CD4-positive, alpha-beta T cell (primary cell): ENCODE results near the gene CABYR. TPM values are rescaled to one million over a fixed set of nuclear protein-coding genes. Genes with fewer than 3 reads are reported as not detected.

Source experiments
- ATAC-seq: fragments of 200-7000 bp; cut with Tn5 transposase; one replicate; pipeline ENCODE4 v1.10.0; 2022; ENCODE audit warnings: mild to moderate bottlenecking; ENCODE audit not compliant: poor library complexity
- CTCF ChIA-PET: fragments of 350-600 bp; sonication (Branson Sonifier 250); formaldehyde crosslinking; loops from one replicate; lab custom pipeline; 2021; ENCODE audit warnings: antibody characterized with exemption, inconsistent platforms; lab: Charles Lee
- POLR2A ChIA-PET: fragments of 350-600 bp; sonication (Branson Sonifier 250); formaldehyde crosslinking; loops from one replicate; lab custom pipeline; 2021; ENCODE audit warnings: antibody characterized with exemption, inconsistent platforms; lab: Charles Lee
- DNase-seq, 14 experiments: peaks; one replicate each; pipeline ENCODE4 v3.0.0-alpha.2; 2013 to 2020; ENCODE audit warnings: mixed read lengths in 2 of 14
- H3K27ac ChIP-seq, 2 donors: one replicate each; pipeline versions ENCODE4 v1.5.1 to v1.7.0; 2013; ENCODE audit warnings: low read length in 2 of 2, low read depth in 1 of 2, mild to moderate bottlenecking in 1 of 2
- H3K27me3 ChIP-seq, 2 experiments: 1 replicate in 1 of 2; 2 replicates in 1 of 2; pipeline versions ENCODE4 v1.6.1 to v1.7.0; 2013; ENCODE audit warnings: low read length in 2 of 2, control low read depth in 1 of 2, mild to moderate bottlenecking in 1 of 2, moderate library complexity in 1 of 2; ENCODE audit not compliant: insufficient read depth in 2 of 2, control insufficient read depth in 1 of 2
- H3K36me3 ChIP-seq: one replicate; pipeline ENCODE4 v1.6.1; 2013; ENCODE audit warnings: low read length, control low read depth; ENCODE audit not compliant: insufficient read depth
- H3K4me1 ChIP-seq: one replicate; pipeline ENCODE4 v1.6.1; 2013; ENCODE audit warnings: low read length, control low read depth; ENCODE audit not compliant: insufficient read depth
- H3K4me3 ChIP-seq: one replicate; pipeline ENCODE4 v1.5.1; 2013; ENCODE audit warnings: mild to moderate bottlenecking, low read length, moderate library complexity
- H3K9me3 ChIP-seq, 2 experiments: 1 replicate in 1 of 2; 2 replicates in 1 of 2; pipeline versions ENCODE4 v1.6.1 to v1.7.0; 2013; ENCODE audit warnings: low read length in 2 of 2, mild to moderate bottlenecking in 2 of 2, control low read depth in 1 of 2, moderate library complexity in 1 of 2; ENCODE audit not compliant: control insufficient read depth in 1 of 2, insufficient read depth in 1 of 2
- H3K27ac Mint-ChIP-seq: one replicate; pipeline ENCODE4 v1.8.0; 2020; ENCODE audit warnings: mixed read lengths
- H3K27me3 Mint-ChIP-seq: one replicate; pipeline ENCODE4 v1.8.0; 2021; ENCODE audit warnings: mixed read lengths
- H3K36me3 Mint-ChIP-seq: one replicate; pipeline ENCODE4 v1.8.0; 2021; ENCODE audit warnings: low read depth, mixed read lengths
- H3K4me1 Mint-ChIP-seq: one replicate; pipeline ENCODE4 v1.8.0; 2021; ENCODE audit warnings: low read depth, mixed read lengths
- H3K4me3 Mint-ChIP-seq: one replicate; pipeline ENCODE4 v1.8.0; 2020; ENCODE audit warnings: mild to moderate bottlenecking, mixed read lengths
- H3K9me3 Mint-ChIP-seq: one replicate; pipeline ENCODE4 v1.8.0; 2020; ENCODE audit warnings: mixed read lengths
- CTCF ChIP-seq: fragments of 200-600 bp; IDR thresholded peaks from one replicate; pipeline ENCODE4 v1.8.0; 2022; ENCODE audit warnings: antibody characterized with exemption, mild to moderate bottlenecking
- intact Hi-C, 2 experiments: fragments of 100-400 bp; cut with DNase I in 1 of 2; cut with micrococcal nuclease in 1 of 2; formaldehyde crosslinking; loops; one replicate each; pipeline versions ENCODE4 v1.15.1 to v1.9.0; 2023 to 2025; cut with DNase I, micrococcal nuclease
- total RNA-seq, 174 experiments: library from RNA in 2 of 174; stranded (reverse) in 2 of 174; gene quantifications; one replicate each; pipeline ENCODE4 v1.2.3 and lab custom pipeline; 2021 to 2026

CABYR gene
- total RNA-seq, 2 experiments from 2014 or later = 0.75 to 0.85 TPM

- Histone ChIP-seq H3K9me3 (no peaks in the 10 kb centered on the region), H3K27me3 (no peaks in the 10 kb centered on the region), H3K27ac (no peak overlapping the region), H3K4me3 (no peak overlapping the region), H3K36me3 (peaks cover 73% of the 10 kb centered on the region), H3K4me1 (peaks cover 22% of the 10 kb centered on the region)
- POLR2A ChIA-PET = interaction anchor here (0.6 kb wide), 1 partner anchor 97 kb away, joined by 3 read pairs; no protein-coding TSS in a partner anchor
- intact Hi-C loops = no loop called here
- H3K9me3 Mint-ChIP-seq = no peaks in the 10 kb centered on the region
- DNase-seq (no peak), ATAC-seq (no peak)
- H3K36me3 Mint-ChIP-seq = peaks cover 68% of the 10 kb centered on the region
- TF ChIP-seq CTCF = no peak
- H3K27ac Mint-ChIP-seq = peak overlapping the region; percentile 66
- H3K27me3 Mint-ChIP-seq = no peaks in the 10 kb centered on the region
- H3K4me3 Mint-ChIP-seq = no peak overlapping the region
- peaks cover 40% of the 10 kb centered on the region for H3K4me1 Mint-ChIP-seq
- CTCF ChIA-PET = no interaction called here
These were observed 26.9 kb upstream of the CABYR start for GRCh38 chr18:24111936-24112335.

- Mint-ChIP-seq H3K4me1 (peaks cover 36% of the 10 kb centered on the region), H3K27ac (peak overlapping the region; percentile 66), H3K9me3 (no peaks in the 10 kb centered on the region), H3K4me3 (no peak overlapping the region), H3K27me3 (no peaks in the 10 kb centered on the region), H3K36me3 (peaks cover 63% of the 10 kb centered on the region)
- no peak for ATAC-seq
- peaks cover 71% of the 10 kb centered on the region for H3K36me3 ChIP-seq
- no peak for TF ChIP-seq CTCF
- no peaks in the 10 kb centered on the region for H3K27me3 ChIP-seq
- no peaks in the 10 kb centered on the region for H3K9me3 ChIP-seq
- no peak overlapping the region for H3K4me3 ChIP-seq
- ChIA-PET CTCF (no interaction called here), POLR2A (no interaction called here)
- DNase-seq = no peak
- intact Hi-C loops = no loop called here
- no peak overlapping the region for H3K27ac ChIP-seq
- H3K4me1 ChIP-seq = peaks cover 22% of the 10 kb centered on the region
These were observed 26.4 kb upstream of the CABYR start for GRCh38 chr18:24112464-24112863.

GRCh38 chr18:24112874-24113615 lies 25.8 kb upstream of the CABYR start:
- intact Hi-C loops = no loop called here
- ChIA-PET CTCF (no interaction called here), POLR2A (interaction anchor here (1.6 kb wide), 1 partner anchor 248 kb away, joined by 4 read pairs; no protein-coding TSS in a partner anchor)
- Histone ChIP-seq H3K27ac (no peak overlapping the region), H3K4me3 (no peak overlapping the region), H3K9me3 (no peaks in the 10 kb centered on the region), H3K27me3 (no peaks in the 10 kb centered on the region), H3K4me1 (peaks cover 22% of the 10 kb centered on the region), H3K36me3 (peaks cover 68% of the 10 kb centered on the region)
- DNase-seq = peak in 1 of 14 experiments; percentile 21
- ATAC-seq = no peak
- Mint-ChIP-seq H3K27ac (peak overlapping the region; percentile 66), H3K36me3 (peaks cover 64% of the 10 kb centered on the region), H3K27me3 (no peaks in the 10 kb centered on the region), H3K4me3 (no peak overlapping the region), H3K9me3 (no peaks in the 10 kb centered on the region), H3K4me1 (peaks cover 40% of the 10 kb centered on the region)
- no peak for TF ChIP-seq CTCF
